ENCODE measurements around the gene SAMD11. TPM values are rescaled to one million over a fixed set of nuclear protein-coding genes. Genes with fewer than 3 reads are reported as not detected.

Gene SAMD11
- total RNA-seq, 1 donor from 2014 or later, result not detected

- ChIA-PET CTCF (no interaction called here), POLR2A (no interaction called here)
- intact Hi-C loops (cut with micrococcal nuclease), result no loop called here
- H3K9me3 Mint-ChIP-seq, result no peaks in the 10 kb centered on the region
- peaks cover 47% of the 10 kb centered on the region for H3K27me3 Mint-ChIP-seq
- TF ChIP-seq CTCF (IDR thresholded peaks at IDR 0.05), result no peak
- H3K4me3 Mint-ChIP-seq, result no peak overlapping the region
- no peak overlapping the region for H3K27ac Mint-ChIP-seq
- ATAC-seq (ENCODE audit: low read depth) (no peak), DNase-seq (no peak)
- H3K4me1 Mint-ChIP-seq, result peaks cover 12% of the 10 kb centered on the region
- no peaks in the 10 kb centered on the region for H3K36me3 Mint-ChIP-seq (ENCODE audit: low read depth)
Observed at GRCh38 chr1:917076-917459, 6.7 kb upstream of the SAMD11 start.

GRCh38 chr1:917466-918091 lies 6.1 kb upstream of the SAMD11 start:
- CTCF ChIA-PET, result no interaction called here
- Mint-ChIP-seq H3K4me3 (no peak overlapping the region), H3K27ac (no peak overlapping the region), H3K4me1 (peaks cover 12% of the 10 kb centered on the region), H3K9me3 (no peaks in the 10 kb centered on the region), H3K36me3 (ENCODE audit: low read depth) (no peaks in the 10 kb centered on the region), H3K27me3 (peaks cover 48% of the 10 kb centered on the region)
- no peak for DNase-seq
- no peak for TF ChIP-seq CTCF (IDR thresholded peaks at IDR 0.05)
- ATAC-seq (ENCODE audit: low read depth), result no peak
- intact Hi-C loops (cut with micrococcal nuclease), result no loop called here
- POLR2A ChIA-PET, result no interaction called here

DNA sequence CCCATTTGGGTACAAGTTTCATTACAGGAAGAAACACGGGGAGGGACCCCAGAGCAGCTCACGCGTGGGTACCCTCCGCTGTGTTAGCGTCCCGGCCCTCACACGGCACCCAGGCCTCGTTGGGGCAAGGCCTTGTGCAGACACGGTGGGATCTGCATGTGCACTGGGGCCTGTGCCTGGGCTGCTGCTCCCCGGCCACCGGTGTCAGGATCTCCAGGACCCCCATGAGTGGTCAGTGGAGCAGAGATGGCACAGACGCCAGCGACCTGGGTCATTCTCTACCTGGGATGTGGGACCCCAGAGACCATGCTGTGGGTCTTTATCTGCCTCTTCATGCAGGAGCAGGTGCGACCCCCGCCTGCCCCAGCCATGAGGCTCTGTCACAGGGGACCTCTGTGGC lies 5.4 kb upstream of the SAMD11 start:
- ATAC-seq (ENCODE audit: low read depth) (no peak), DNase-seq (no peak)
- Mint-ChIP-seq H3K4me1 (peaks cover 15% of the 10 kb centered on the region), H3K4me3 (no peak overlapping the region), H3K27ac (no peak overlapping the region), H3K27me3 (peaks cover 52% of the 10 kb centered on the region), H3K9me3 (no peaks in the 10 kb centered on the region), H3K36me3 (ENCODE audit: low read depth) (no peaks in the 10 kb centered on the region)
- intact Hi-C loops (cut with micrococcal nuclease), result no loop called here
- CTCF ChIA-PET, result no interaction called here
- no peak for TF ChIP-seq CTCF (IDR thresholded peaks at IDR 0.05)
- POLR2A ChIA-PET, result no interaction called here

- intact Hi-C loops (cut with micrococcal nuclease), result no loop called here
- ChIA-PET POLR2A (no interaction called here), CTCF (no interaction called here)
- no peak overlapping the region for H3K4me3 Mint-ChIP-seq
- no peaks in the 10 kb centered on the region for H3K36me3 Mint-ChIP-seq (ENCODE audit: low read depth)
- peaks cover 17% of the 10 kb centered on the region for H3K4me1 Mint-ChIP-seq
- DNase-seq, result no peak
- no peak for TF ChIP-seq CTCF (IDR thresholded peaks at IDR 0.05)
- H3K27me3 Mint-ChIP-seq, result peaks cover 51% of the 10 kb centered on the region
- ATAC-seq (ENCODE audit: low read depth), result no peak
- H3K9me3 Mint-ChIP-seq, result no peaks in the 10 kb centered on the region
- no peak overlapping the region for H3K27ac Mint-ChIP-seq
Observed at GRCh38 chr1:918843-919242, 4.9 kb upstream of the SAMD11 start.

DNA sequence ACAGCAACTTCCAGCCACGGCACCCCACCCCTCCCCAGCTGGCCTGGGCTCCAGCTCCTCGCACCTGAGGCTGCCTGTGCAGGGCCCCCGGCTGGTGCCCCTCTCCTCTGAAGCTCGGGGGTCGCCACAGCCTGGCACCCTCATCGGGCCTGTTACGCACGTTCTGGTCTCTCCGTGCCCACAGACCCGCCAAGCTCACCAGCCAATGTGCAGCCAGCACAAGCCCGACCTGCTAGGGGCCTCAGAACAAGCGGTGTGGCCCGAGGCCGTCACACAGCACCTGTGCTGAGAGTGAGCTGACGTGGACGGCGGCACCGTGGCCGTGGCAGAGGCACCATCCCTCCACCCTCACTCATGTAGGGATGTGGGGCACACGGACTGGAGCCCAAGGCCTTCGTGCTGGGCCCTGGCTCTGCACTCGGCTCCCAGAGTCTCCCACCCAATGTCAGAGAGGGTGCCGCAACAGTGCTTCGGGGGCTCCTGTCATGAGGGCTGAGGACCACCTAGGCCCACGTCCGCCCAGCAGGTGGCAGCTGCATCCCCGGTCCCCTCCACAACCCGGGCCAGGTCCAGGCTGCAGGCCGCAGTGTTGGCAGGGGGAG lies 4.4 kb upstream of the SAMD11 start:
- no peak overlapping the region for H3K4me3 Mint-ChIP-seq

More for the DNA sequence above, 4.4 kb upstream of the SAMD11 start:
- TF ChIP-seq CTCF (IDR thresholded peaks at IDR 0.05), result no peak
- Mint-ChIP-seq H3K4me1 (peaks cover 17% of the 10 kb centered on the region), H3K27ac (no peak overlapping the region), H3K36me3 (ENCODE audit: low read depth) (no peaks in the 10 kb centered on the region), H3K27me3 (peaks cover 49% of the 10 kb centered on the region), H3K9me3 (no peaks in the 10 kb centered on the region)
- DNase-seq (no peak), ATAC-seq (ENCODE audit: low read depth) (no peak)
- ChIA-PET CTCF (interaction anchor here (1.6 kb wide), 1 partner anchor 15 kb away, joined by 3 read pairs; no protein-coding TSS in a partner anchor), POLR2A (no interaction called here)
- intact Hi-C loops (cut with micrococcal nuclease), result no loop called here
